HG02885 (cell line): Measurements from ENCODE around the gene OCRL.
A peak's percentile ranks its signal among the peaks of the same experiment; 100 is the strongest.

Experiments used
- ATAC-seq: cut with Tn5 transposase; IDR thresholded peaks from one replicate; pipeline ENCODE4 v1.9.1; 2021; ENCODE audit warnings: mild to moderate bottlenecking; ENCODE audit not compliant: unreplicated experiment, poor library complexity

OCRL gene

GRCh38 chrX:129540068-129540653 lies at the start of gene OCRL:
Gene OCRL, plus strand, starts transcription at chrX:129540259. Its CDS starts 181 bp downstream, at chrX:129540440.
- peak; percentile 98 for ATAC-seq

- no peak for ATAC-seq
These were observed 49.7 kb upstream of the OCRL start for GRCh38 chrX:129490330-129490729.

GRCh38 chrX:129493643-129494042 lies 46.4 kb upstream of the OCRL start:
- ATAC-seq, result no peak

GRCh38 chrX:129494887-129495286 lies 45.2 kb upstream of the OCRL start:
- ATAC-seq, result no peak

GRCh38 chrX:129495900-129496299 lies 44.2 kb upstream of the OCRL start:
- no peak for ATAC-seq

- no peak for ATAC-seq
These were observed 43.4 kb upstream of the OCRL start for GRCh38 chrX:129496625-129497024.

GRCh38 chrX:129497146-129497843 lies 42.8 kb upstream of the OCRL start:
- no peak for ATAC-seq

GRCh38 chrX:129510331-129510730 lies 29.7 kb upstream of the OCRL start:
- no peak for ATAC-seq

- no peak for ATAC-seq
These were observed 28.4 kb upstream of the OCRL start for GRCh38 chrX:129511689-129512088.

- no peak for ATAC-seq
These were observed 27.6 kb upstream of the OCRL start for GRCh38 chrX:129512409-129512808.

- ATAC-seq, result no peak
These were observed 23.7 kb upstream of the OCRL start for GRCh38 chrX:129516402-129516801.

GRCh38 chrX:129520151-129520550 lies 19.9 kb upstream of the OCRL start:
- no peak for ATAC-seq

- ATAC-seq, result no peak
These were observed 17.6 kb upstream of the OCRL start for GRCh38 chrX:129522184-129523078.

- ATAC-seq, result no peak
These were observed 16.8 kb upstream of the OCRL start, which contains the start of gene SMARCA1 for GRCh38 chrX:129523079-129523911. Gene SMARCA1, minus strand, starts transcription at chrX:129523490. Its CDS starts 120 bp downstream, at chrX:129523370.

- ATAC-seq, result no peak
These were observed 15.7 kb upstream of the OCRL start for GRCh38 chrX:129524250-129524850.

GRCh38 chrX:129525162-129525561 lies 14.9 kb upstream of the OCRL start:
- ATAC-seq, result no peak

- no peak for ATAC-seq
These were observed 14.2 kb upstream of the OCRL start for GRCh38 chrX:129525896-129526295.

- ATAC-seq, result no peak
These were observed 10.3 kb upstream of the OCRL start for GRCh38 chrX:129529685-129530281.

GRCh38 chrX:129530410-129530809 lies 9.6 kb upstream of the OCRL start:
- ATAC-seq, result no peak
